Urinary bladder (tissue), 4 donors: ENCODE data around the gene LGALS3. TPM values are rescaled to one million over a fixed set of nuclear protein-coding genes. Genes with fewer than 3 reads are reported as not detected.

Experiments
- DNase-seq: peaks from one replicate; pipeline ENCODE4 v3.0.0-alpha.2; 2015; ENCODE audit errors: extremely low spot score
- H3K27ac ChIP-seq: one replicate; pipeline ENCODE4 v1.5.1; 2013; ENCODE audit warnings: low read depth, mild to moderate bottlenecking, moderate library complexity
- H3K36me3 ChIP-seq: one replicate; pipeline ENCODE4 v1.6.1; 2013; ENCODE audit warnings: mild to moderate bottlenecking, moderate library complexity; ENCODE audit not compliant: insufficient read depth
- H3K4me1 ChIP-seq: one replicate; pipeline ENCODE4 v1.6.1; 2013; ENCODE audit warnings: mild to moderate bottlenecking, moderate library complexity; ENCODE audit not compliant: insufficient read depth
- H3K4me3 ChIP-seq: one replicate; pipeline ENCODE4 v1.5.1; 2013; ENCODE audit warnings: low read depth, low read length
- WGBS: extraction: QIAGEN DNeasy Blood & Tissue Kit; methylation state at CpG from one replicate; pipeline ENCODE4 v1.1.7; 2013; 5-methylcytosine and 5-hydroxymethylcytosine counted together
- polyA plus RNA-seq: library from polyadenylated mRNA; stranded (reverse); fragments of 200-250 nt; gene quantifications from one replicate; pipeline ENCODE4 v1.2.3, GENCODE V29; 2013
- total RNA-seq: library from RNA; depleted of rRNA; stranded (reverse); fragments of >200 nt; gene quantifications from one replicate; pipeline ENCODE4 v1.2.3, GENCODE V29; 2014
- donor health status: healthy with polysubstance abuse.
- donor health status: healthy.

The LGALS3 gene
- total and polyA plus RNA-seq, 2 donors, result 81.3 to 427 TPM

GRCh38 chr14:55120571-55121495 lies 8.2 kb upstream of the LGALS3 start:
- no peak for DNase-seq
- Histone ChIP-seq H3K4me3 (no peak overlapping the region), H3K27ac (no peak overlapping the region), H3K36me3 (no peaks in the 10 kb centered on the region), H3K4me1 (peaks cover 1% of the 10 kb centered on the region)
- 83% methylated on average over 13 of the region's 13 CpGs for WGBS

DNA sequence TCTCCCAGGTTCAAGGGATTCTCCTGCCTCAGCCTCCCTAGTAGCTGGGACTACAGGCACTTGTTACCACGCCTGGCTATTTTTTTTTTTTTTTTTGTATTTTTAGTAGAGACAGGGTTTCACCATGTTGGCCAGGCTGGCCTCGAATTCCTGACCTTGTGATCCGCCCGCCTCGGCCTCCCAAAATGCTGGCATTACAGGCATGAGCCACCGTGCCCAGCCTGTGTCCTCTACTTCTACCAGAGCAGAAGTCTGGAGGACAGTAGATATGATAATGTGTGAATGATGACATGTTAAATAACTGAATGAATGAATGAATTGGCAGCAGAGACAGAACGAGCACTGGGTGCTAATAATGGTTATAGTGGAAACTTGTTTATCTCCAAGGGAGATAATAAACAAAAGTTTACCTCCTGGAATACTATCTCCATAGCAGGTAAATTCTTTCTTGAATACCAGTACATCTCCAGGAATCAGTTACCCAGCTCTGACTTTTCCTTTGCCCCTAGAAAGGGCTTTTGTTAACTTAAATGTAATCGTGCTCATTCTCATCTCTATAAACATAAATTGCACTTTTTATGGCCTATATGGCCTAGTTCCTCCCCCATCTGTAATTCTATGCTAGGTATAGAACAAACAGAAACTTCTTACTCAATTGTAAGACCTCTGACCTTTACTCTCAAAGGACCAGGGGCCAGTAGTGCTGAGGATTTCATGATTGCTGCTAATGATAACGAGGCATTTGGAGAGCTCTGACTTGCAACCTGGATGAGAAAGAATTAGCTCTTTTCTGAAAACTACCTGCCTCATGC lies 7.2 kb upstream of the LGALS3 start:
- peaks cover 1% of the 10 kb centered on the region for H3K4me1 ChIP-seq

DNA sequence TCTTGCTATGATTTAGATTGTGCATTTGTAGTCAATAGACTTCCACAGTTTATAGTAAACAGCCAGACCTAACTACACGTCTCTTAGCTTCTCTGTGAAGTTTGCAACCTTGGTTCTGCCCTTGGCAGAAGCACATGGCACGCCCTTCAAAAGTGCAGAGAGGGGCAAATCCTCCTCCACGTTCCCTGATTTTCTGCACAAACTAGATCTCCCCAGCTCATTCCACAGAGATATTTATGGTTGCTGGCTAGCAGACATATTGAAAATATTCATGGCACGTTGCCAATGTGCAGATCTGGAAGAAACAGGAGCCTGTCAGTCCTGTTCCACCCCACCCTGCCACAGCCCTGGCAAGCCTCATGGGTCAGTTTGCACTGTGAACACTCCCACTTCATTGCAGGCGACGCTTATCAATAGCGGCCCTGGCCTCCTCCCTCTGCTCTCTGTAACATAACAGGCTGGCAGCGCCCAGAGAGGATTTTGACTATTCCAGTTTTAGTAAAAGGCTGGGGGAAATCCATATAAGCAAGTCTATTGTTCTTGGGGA lies 6.5 kb upstream of the LGALS3 start:
- Histone ChIP-seq H3K4me3 (no peak overlapping the region), H3K4me1 (peaks cover 3% of the 10 kb centered on the region), H3K36me3 (no peaks in the 10 kb centered on the region), H3K27ac (peak overlapping the region; percentile 44)
- peak; percentile 83 for DNase-seq
- WGBS, result 30% methylated on average over 8 of the region's 8 CpGs

More for the DNA sequence above, 7.2 kb upstream of the LGALS3 start:
- H3K27ac ChIP-seq, result no peak overlapping the region
- H3K4me3 ChIP-seq, result no peak overlapping the region
- 84% methylated on average over 9 of the region's 9 CpGs for WGBS
- no peaks in the 10 kb centered on the region for H3K36me3 ChIP-seq
- no peak for DNase-seq

DNA sequence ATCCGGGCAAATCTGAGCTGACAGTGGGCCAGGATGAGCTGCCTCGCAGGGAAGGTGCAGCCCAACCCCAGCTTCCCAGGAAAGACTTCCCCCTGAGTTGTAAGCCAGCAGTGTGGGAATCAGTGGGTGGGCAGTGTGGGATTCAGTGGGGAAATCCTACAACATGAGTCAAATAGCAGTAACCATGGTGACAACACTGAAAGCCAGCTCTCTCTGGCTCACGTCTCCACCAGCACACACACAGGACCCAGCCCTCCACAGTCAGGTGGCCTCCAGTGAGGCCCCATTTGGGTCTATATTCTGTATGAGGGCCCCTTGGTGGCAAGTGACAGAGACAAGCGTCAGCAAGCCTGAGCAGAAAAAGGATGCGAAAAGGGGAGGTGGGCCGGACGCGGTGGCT lies 6.0 kb upstream of the LGALS3 start:
- Histone ChIP-seq H3K4me1 (peaks cover 3% of the 10 kb centered on the region), H3K4me3 (no peak overlapping the region), H3K27ac (peak overlapping the region; percentile 44), H3K36me3 (no peaks in the 10 kb centered on the region)
- DNase-seq, result no peak
- WGBS, result 68% methylated on average over 8 of the region's 8 CpGs

GRCh38 chr14:55123852-55124639 lies 5.0 kb upstream of the LGALS3 start:
- Histone ChIP-seq H3K4me1 (peaks cover 3% of the 10 kb centered on the region), H3K4me3 (no peak overlapping the region), H3K36me3 (no peaks in the 10 kb centered on the region), H3K27ac (no peak overlapping the region)
- 74% methylated on average over 9 of the region's 9 CpGs for WGBS
- no peak for DNase-seq

DNA sequence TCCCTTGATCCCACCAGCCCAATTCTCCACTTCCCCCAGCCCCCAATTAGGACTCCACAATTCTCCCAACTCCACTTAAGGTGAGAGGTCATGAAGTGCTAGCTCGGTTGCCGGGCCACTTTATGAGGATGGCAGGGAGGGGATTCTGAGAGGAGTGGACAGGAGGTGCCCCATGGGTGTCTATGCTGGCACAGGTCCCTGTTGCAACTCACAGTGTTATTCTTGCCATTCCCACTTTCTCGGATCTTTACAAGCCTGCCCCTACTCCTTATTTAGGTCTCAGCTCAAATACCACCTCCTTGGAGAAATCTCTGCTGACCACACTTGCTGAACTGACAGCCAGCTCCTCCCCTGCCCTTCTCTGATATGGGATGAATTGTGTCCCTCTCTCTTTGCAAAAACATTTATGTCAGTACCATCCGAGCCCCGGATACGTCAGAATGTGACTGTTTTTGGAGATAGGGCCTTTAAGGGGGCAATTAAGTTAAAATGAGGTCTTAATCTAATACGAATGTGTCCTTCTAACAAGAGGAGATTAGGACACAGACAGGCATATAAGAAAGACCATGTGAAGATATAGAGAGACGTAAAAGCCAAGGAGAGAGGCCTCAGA lies 4.2 kb upstream of the LGALS3 start:
- Histone ChIP-seq H3K4me3 (no peak overlapping the region), H3K27ac (no peak overlapping the region), H3K36me3 (no peaks in the 10 kb centered on the region), H3K4me1 (peaks cover 3% of the 10 kb centered on the region)
- no peak for DNase-seq
- WGBS, result 81% methylated on average over 8 of the region's 8 CpGs

GRCh38 chr14:55125403-55125802 lies 3.6 kb upstream of the LGALS3 start:
- no peak overlapping the region for H3K4me3 ChIP-seq
- no peak overlapping the region for H3K27ac ChIP-seq
- 84% methylated on average over 3 of the region's 3 CpGs for WGBS
- H3K4me1 ChIP-seq, result peaks cover 3% of the 10 kb centered on the region
- H3K36me3 ChIP-seq, result no peaks in the 10 kb centered on the region
- no peak for DNase-seq

- no peak for DNase-seq
- no peaks in the 10 kb centered on the region for H3K36me3 ChIP-seq
- peaks cover 3% of the 10 kb centered on the region for H3K4me1 ChIP-seq
- H3K27ac ChIP-seq, result no peak overlapping the region
- 39% methylated on average over 3 of the region's 3 CpGs for WGBS
- no peak overlapping the region for H3K4me3 ChIP-seq
Observed at GRCh38 chr14:55126034-55126433, 3.0 kb upstream of the LGALS3 start.

DNA sequence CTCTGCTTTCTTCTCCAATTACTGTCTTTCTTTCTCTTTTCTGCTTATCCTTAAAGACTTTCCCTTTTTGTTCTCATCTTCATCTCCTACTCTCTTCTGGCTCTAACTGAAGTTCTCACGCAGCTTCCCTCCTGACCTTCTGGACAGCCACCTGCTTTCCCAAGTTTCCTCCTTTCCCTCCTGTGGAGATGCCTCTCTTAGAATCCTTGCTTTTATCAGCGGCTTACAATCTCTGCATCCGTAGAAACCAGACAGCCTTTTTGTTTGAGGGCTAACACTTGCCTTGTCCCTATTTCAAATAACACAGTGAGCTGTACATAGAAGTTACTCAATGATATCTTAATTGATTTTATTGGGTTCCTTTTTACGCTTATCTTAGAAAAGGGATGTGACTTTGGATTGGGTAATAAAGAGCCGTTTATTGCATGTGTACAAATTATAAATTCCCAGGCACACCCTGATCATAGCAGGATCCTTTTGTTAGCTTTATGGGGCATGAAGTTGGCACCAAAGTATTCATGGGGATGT lies 2.1 kb upstream of the LGALS3 start:
- no peak for DNase-seq
- Histone ChIP-seq H3K4me3 (no peak overlapping the region), H3K4me1 (peaks cover 2% of the 10 kb centered on the region), H3K27ac (no peak overlapping the region), H3K36me3 (no peaks in the 10 kb centered on the region)
- WGBS, result 66% methylated on average over 5 of the region's 5 CpGs

DNA sequence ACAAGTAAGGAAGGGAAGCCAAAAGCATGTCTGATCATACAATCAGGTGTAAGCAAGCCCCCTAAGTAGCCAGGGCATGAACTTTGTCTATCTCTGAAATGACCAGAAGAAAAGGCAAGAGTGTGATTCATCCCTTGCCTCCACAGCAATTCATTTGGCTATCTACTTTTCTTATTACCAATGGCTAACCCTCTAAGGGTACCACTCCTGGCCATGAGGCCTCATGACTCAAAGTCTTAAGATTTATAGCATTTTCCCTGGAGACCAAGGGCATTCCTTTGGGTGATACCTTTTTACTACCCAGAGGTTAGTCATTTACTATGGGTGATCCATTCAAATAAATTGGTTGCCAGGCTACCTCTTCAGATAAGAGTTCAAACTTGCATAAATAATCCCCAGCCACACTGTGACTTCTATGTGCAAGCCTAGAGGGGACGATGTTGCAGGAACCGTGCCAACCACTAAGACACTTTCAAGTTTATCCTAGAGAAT lies 1.5 kb upstream of the LGALS3 start:
- WGBS, result 58% methylated on average over 2 of the region's 2 CpGs
- Histone ChIP-seq H3K36me3 (no peaks in the 10 kb centered on the region), H3K4me3 (no peak overlapping the region), H3K4me1 (peaks cover 2% of the 10 kb centered on the region), H3K27ac (no peak overlapping the region)
- DNase-seq, result no peak

DNA sequence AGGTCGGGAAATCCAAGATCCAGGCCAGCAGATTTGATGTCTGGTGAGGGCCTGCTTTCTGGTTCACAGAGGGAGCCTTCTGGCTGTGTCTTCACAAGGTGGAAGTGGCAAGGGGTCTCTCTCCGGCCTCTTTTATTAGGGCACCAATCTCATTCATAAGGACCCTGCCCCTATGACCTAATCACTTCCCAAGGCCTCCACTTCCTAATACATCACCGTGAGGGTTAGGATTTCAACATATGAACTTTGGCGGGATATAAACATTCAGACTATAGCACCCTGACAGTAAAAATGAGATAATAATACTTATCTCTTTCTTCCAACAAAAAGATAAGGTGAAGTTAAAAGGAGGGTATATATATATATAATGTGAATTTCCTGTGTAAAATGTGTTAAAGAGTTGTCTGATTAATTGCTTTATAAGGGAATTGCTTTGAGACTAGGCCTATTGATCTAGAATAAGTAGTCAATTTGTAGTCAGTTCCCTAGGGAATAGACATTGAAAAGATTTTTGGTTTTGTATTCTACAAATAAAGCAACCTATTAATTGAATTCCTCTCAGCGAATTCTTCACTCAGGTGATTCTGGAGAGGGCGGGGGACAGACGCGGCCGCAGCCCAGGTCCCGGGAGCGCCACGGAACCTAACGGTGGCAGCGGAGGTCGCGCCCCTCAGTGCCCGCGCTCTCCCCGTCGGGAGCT lies 516 bp upstream of the LGALS3 start:
- Histone ChIP-seq H3K4me1 (peaks cover 4% of the 10 kb centered on the region), H3K27ac (peak overlapping the region; percentile 99), H3K36me3 (no peaks in the 10 kb centered on the region), H3K4me3 (peak overlapping the region; percentile 89)
- 19% methylated on average over 20 of the region's 20 CpGs for WGBS
- no peak for DNase-seq
